GM21360 (cell line): ENCODE measurements around the gene FUT8.
"Not testable (repeated sequence)": the region's sequence is repeated elsewhere in the genome, so short reads cannot be mapped to it uniquely, and the experiment has no call there.

Experiments used
- ATAC-seq: cut with Tn5 transposase; IDR thresholded peaks from one replicate; pipeline ENCODE4 v1.9.1; 2021; ENCODE audit warnings: mild to moderate bottlenecking, moderate library complexity; ENCODE audit not compliant: unreplicated experiment

The FUT8 gene

GRCh38 chr14:65444230-65444629 lies 31.7 kb downstream of the FUT8 start:
- ATAC-seq, result no peak

GRCh38 chr14:65446159-65446558 lies 33.6 kb downstream of the FUT8 start:
- no peak for ATAC-seq

- ATAC-seq, result no peak
Measured at GRCh38 chr14:65449647-65450046, 37.1 kb downstream of the FUT8 start.

GRCh38 chr14:65453807-65454480 lies 41.4 kb downstream of the FUT8 start:
- ATAC-seq, result no peak

- ATAC-seq, result no peak
Measured at GRCh38 chr14:65456247-65456646, 43.7 kb downstream of the FUT8 start.

- ATAC-seq, result peak; percentile 38
Measured at GRCh38 chr14:65461730-65462129, 49.2 kb downstream of the FUT8 start.

GRCh38 chr14:65462411-65462810 lies 49.9 kb downstream of the FUT8 start:
- peak; percentile 65 for ATAC-seq

- no peak for ATAC-seq
Measured at GRCh38 chr14:65465584-65465983, 53.1 kb downstream of the FUT8 start.

GRCh38 chr14:65467926-65468325 lies 55.4 kb downstream of the FUT8 start:
- ATAC-seq, result not testable (repeated sequence)

- no peak for ATAC-seq
Measured at GRCh38 chr14:65469903-65470302, 57.4 kb downstream of the FUT8 start.

- peak; percentile 32 for ATAC-seq
Measured at GRCh38 chr14:65470404-65470880, 57.9 kb downstream of the FUT8 start.

- ATAC-seq, result peak; percentile 82
Measured at GRCh38 chr14:65471038-65471878, 58.7 kb downstream of the FUT8 start.

- no peak for ATAC-seq
Measured at GRCh38 chr14:65472189-65472588, 59.7 kb downstream of the FUT8 start.

- ATAC-seq, result peak; percentile 86
Measured at GRCh38 chr14:65476273-65476941, 63.9 kb downstream of the FUT8 start.

GRCh38 chr14:65476942-65477318 lies 64.4 kb downstream of the FUT8 start:
- no peak for ATAC-seq

- no peak for ATAC-seq
Measured at GRCh38 chr14:65478017-65478416, 65.5 kb downstream of the FUT8 start.

- ATAC-seq, result no peak
Measured at GRCh38 chr14:65478596-65478995, 66.1 kb downstream of the FUT8 start.

GRCh38 chr14:65479386-65479785 lies 66.9 kb downstream of the FUT8 start:
- no peak for ATAC-seq

GRCh38 chr14:65482757-65483438 lies 70.4 kb downstream of the FUT8 start:
- ATAC-seq, result no peak

- no peak for ATAC-seq
Measured at GRCh38 chr14:65483647-65484046, 71.1 kb downstream of the FUT8 start.

GRCh38 chr14:65485516-65485915 lies 73.0 kb downstream of the FUT8 start:
- no peak for ATAC-seq
